Subcutaneous adipose tissue (tissue), 4 donors: ENCODE results near the gene TASP1. TPM values are rescaled to one million over a fixed set of nuclear protein-coding genes. Genes with fewer than 3 reads are reported as not detected.

Source experiments
- CTCF ChIP-seq: fragments of 450-650 bp; IDR thresholded peaks from one replicate; pipeline ENCODE4 v1.5.1; 2016; ENCODE audit warnings: low read depth, mild to moderate bottlenecking, control low read depth, antibody characterized with exemption, moderate library complexity
- total RNA-seq, 4 donors: library from RNA; depleted of rRNA; stranded (reverse); fragments of >200 nt; gene quantifications; one replicate each; pipeline ENCODE4 v1.1.0, GENCODE V29; 2016

The TASP1 gene
- total RNA-seq, 4 donors from 2014 or later = 9.5 to 23.7 (median 11.8) TPM

GRCh38 chr20:13610184-13610583 lies 28.5 kb downstream of the TASP1 start:
- no peak for TF ChIP-seq CTCF

DNA sequence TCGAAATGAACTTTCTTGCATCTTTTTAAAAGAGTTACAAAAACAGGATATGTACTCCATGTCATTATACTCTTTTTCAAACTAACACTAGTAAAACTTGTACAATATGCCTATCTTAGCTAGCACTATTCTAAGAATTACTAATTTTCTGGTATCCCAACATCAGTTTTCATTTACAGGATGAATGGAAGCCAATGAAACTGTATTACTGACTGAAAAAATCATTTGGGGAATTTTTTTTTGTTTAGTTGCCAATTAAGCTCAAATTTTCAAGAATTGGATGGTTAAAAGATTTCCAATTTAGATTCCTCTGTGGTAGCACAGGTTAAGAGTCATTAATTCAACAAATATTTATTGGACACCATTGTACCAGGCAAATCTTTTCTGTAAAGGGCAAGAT lies 30.7 kb downstream of the TASP1 start:
- TF ChIP-seq CTCF = no peak

- no peak for TF ChIP-seq CTCF
Measured at GRCh38 chr20:13588049-13588448, 50.7 kb downstream of the TASP1 start.

GRCh38 chr20:13587370-13587769 lies 51.4 kb downstream of the TASP1 start:
- TF ChIP-seq CTCF = no peak

DNA sequence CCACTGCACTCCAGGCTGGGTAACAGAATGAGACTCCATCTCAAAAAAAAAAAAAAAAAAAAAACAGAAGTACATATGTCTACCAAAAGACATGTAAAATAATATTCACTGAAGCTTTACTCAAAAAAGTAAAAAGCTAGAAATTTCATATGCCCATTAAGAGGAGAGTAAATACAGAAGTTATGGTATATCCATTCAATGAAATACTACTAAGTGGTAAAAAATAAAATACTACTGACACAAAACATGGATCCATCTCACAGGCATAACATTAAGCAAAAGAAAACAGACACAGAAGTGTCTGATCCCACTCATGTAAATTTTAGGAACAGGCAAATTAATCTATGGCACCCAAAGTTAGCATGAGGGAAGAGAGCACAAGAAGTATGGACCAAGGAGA lies 52.6 kb downstream of the TASP1 start:
- TF ChIP-seq CTCF = no peak

DNA sequence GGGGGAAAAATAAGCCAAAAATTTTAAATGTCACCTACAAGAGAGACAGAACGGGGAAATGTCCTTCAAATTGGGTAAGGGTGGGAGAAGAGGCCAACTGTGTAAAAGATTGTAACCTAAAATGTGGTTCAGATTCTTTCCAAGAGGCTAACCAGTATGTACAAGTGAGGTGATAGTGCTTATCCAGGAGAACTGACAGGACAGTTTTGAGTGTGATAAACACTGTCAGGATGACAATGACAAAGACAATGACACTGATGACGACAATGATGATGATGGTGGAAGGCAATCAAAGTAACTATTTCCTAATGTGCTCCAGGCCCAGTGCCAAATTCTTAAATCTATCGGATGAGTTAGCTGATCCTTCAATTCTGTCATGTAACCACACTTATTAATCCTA lies 57.3 kb downstream of the TASP1 start:
- no peak for TF ChIP-seq CTCF

DNA sequence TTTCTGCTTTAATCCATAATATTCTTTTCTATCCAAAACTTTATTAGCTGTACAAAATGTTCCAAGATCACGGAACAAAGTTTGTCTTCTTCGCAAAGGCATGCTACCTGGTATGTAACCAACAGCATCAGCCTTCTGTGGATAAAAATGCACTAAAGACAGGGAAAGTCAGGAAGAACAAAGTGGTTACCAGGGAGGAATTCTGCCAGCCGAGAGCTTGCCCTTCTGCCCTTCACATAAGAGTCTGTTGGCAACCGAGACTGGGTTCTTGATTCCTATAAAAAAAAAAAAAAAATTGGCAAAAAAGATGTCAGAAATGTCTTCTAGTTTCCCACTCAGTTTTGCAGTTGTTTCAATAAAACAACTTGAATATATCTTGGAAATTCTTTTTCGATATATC lies 58.0 kb downstream of the TASP1 start:
- TF ChIP-seq CTCF = no peak
